ENCODE data around the gene DNAJC13.

DNAJC13 gene

GRCh38 chr3:132435911-132436425 is 18.7 kb downstream of the DNAJC13 start:
- no peak for TF ChIP-seq FOXM1 (IDR thresholded peaks at IDR 0.05; ENCODE audit: borderline replicate concordance, low read depth)
- TF ChIP-seq TCF12 (IDR thresholded peaks at IDR 0.05; ENCODE audit: low read depth) = no peak
- no peak for TF ChIP-seq USF1 (IDR thresholded peaks at IDR 0.05)
- no peak for TF ChIP-seq NFIC (IDR thresholded peaks at IDR 0.05)
- TF ChIP-seq EP300 (IDR thresholded peaks at IDR 0.05; ENCODE audit: borderline replicate concordance) = no peak

DNA sequence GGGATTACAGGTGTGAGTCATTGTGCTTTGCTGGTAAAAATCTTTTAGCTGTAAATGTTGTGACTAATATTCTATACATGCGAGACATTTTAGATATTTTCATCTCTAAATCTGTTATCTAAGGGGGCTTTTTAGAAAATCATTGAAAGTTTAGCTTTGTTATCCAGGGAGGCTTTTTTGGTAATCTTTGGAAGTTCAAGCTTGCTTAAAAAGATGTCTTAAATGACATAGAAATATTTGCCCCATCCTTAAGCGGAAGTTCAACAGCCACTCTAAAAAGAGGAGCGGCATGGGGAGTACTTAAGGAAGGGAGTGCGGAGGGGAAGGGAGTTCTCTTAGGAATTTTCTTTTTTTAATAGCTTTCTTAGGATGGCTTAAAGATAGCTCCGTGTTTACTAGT is 26.1 kb downstream of the DNAJC13 start:
- TF ChIP-seq EP300 (IDR thresholded peaks at IDR 0.05; ENCODE audit: borderline replicate concordance) = no peak
- no peak for TF ChIP-seq TEAD4 (IDR thresholded peaks at IDR 0.05)
- TF ChIP-seq, protein P1, sequence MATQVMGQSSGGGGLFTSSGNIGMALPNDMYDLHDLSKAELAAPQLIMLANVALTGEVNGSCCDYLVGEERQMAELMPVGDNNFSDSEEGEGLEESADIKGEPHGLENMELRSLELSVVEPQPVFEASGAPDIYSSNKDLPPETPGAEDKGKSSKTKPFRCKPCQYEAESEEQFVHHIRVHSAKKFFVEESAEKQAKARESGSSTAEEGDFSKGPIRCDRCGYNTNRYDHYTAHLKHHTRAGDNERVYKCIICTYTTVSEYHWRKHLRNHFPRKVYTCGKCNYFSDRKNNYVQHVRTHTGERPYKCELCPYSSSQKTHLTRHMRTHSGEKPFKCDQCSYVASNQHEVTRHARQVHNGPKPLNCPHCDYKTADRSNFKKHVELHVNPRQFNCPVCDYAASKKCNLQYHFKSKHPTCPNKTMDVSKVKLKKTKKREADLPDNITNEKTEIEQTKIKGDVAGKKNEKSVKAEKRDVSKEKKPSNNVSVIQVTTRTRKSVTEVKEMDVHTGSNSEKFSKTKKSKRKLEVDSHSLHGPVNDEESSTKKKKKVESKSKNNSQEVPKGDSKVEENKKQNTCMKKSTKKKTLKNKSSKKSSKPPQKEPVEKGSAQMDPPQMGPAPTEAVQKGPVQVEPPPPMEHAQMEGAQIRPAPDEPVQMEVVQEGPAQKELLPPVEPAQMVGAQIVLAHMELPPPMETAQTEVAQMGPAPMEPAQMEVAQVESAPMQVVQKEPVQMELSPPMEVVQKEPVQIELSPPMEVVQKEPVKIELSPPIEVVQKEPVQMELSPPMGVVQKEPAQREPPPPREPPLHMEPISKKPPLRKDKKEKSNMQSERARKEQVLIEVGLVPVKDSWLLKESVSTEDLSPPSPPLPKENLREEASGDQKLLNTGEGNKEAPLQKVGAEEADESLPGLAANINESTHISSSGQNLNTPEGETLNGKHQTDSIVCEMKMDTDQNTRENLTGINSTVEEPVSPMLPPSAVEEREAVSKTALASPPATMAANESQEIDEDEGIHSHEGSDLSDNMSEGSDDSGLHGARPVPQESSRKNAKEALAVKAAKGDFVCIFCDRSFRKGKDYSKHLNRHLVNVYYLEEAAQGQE (IDR thresholded peaks at IDR 0.05; ENCODE audit: low read depth) = no peak
- TF ChIP-seq CEBPB (IDR thresholded peaks at IDR 0.05) = no peak
- TF ChIP-seq EGR1 (IDR thresholded peaks at IDR 0.05) = no peak
- no peak for TF ChIP-seq TCF12 (IDR thresholded peaks at IDR 0.05; ENCODE audit: low read depth)
- TF ChIP-seq CREB1 (IDR thresholded peaks at IDR 0.05; ENCODE audit: low read depth) = no peak
- no peak for TF ChIP-seq TAF1 (IDR thresholded peaks at IDR 0.05; ENCODE audit: low read depth)
- TF ChIP-seq MAX (IDR thresholded peaks at IDR 0.05) = no peak
- TF ChIP-seq USF1 (IDR thresholded peaks at IDR 0.05) = no peak
- TF ChIP-seq ZBTB7A (IDR thresholded peaks at IDR 0.05; ENCODE audit: low read depth) = no peak
- TF ChIP-seq RAD21 (IDR thresholded peaks at IDR 0.05; ENCODE audit: low read depth) = no peak
- TF ChIP-seq NFIC (IDR thresholded peaks at IDR 0.05) = no peak

- no peak for TF ChIP-seq TAF1 (IDR thresholded peaks at IDR 0.05; ENCODE audit: low read depth)
- TF ChIP-seq YY1 (IDR thresholded peaks at IDR 0.05; ENCODE audit: low read depth) = no peak
- no peak for TF ChIP-seq RAD21 (IDR thresholded peaks at IDR 0.05; ENCODE audit: low read depth)
Measured at GRCh38 chr3:132444383-132444782, 27.1 kb downstream of the DNAJC13 start.

DNA sequence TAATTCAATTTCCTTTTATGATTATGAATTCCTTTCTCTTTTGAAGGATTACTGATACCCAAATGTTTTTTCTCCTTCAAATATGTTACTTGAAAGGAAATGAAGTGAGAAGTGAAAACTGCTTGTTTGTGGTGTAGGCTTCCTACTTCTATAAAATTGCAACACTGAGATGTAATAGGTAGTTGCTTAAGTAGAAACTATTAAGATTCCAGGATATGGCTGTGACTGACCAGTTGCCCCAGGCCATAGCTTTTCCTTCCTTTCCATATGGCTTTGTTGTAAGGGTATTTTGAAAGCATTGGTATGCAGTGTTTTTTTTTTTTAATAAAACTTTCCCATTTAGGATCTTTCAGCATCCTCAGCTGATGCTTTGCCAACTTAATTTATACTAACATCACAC is 28.5 kb downstream of the DNAJC13 start:
- TF ChIP-seq TCF12 (IDR thresholded peaks at IDR 0.05; ENCODE audit: low read depth) (no peak), TAF1 (IDR thresholded peaks at IDR 0.05; ENCODE audit: low read depth) (no peak), NFIC (IDR thresholded peaks at IDR 0.05) (no peak), FOXM1 (IDR thresholded peaks at IDR 0.05; ENCODE audit: borderline replicate concordance, low read depth) (no peak), TEAD4 (IDR thresholded peaks at IDR 0.05) (no peak), ZBTB7A (IDR thresholded peaks at IDR 0.05; ENCODE audit: low read depth) (no peak), MAX (IDR thresholded peaks at IDR 0.05) (no peak), EGR1 (IDR thresholded peaks at IDR 0.05) (no peak), CREB1 (IDR thresholded peaks at IDR 0.05; ENCODE audit: low read depth) (no peak), CEBPB (IDR thresholded peaks at IDR 0.05) (no peak), RAD21 (IDR thresholded peaks at IDR 0.05; ENCODE audit: low read depth) (no peak), YY1 (IDR thresholded peaks at IDR 0.05; ENCODE audit: low read depth) (no peak), EP300 (IDR thresholded peaks at IDR 0.05; ENCODE audit: borderline replicate concordance) (no peak)

GRCh38 chr3:132448216-132448961 is 31.1 kb downstream of the DNAJC13 start:
- TF ChIP-seq YY1 (IDR thresholded peaks at IDR 0.05; ENCODE audit: low read depth) (no peak), CREB1 (IDR thresholded peaks at IDR 0.05; ENCODE audit: low read depth) (no peak), EP300 (IDR thresholded peaks at IDR 0.05; ENCODE audit: borderline replicate concordance) (no peak), NFIC (IDR thresholded peaks at IDR 0.05) (no peak), ZBTB7A (IDR thresholded peaks at IDR 0.05; ENCODE audit: low read depth) (no peak), USF1 (IDR thresholded peaks at IDR 0.05) (no peak), EGR1 (IDR thresholded peaks at IDR 0.05) (no peak)
- TF ChIP-seq, protein P1 (IDR thresholded peaks at IDR 0.05; ENCODE audit: low read depth) = no peak
